HG03521 (cell line): Measurements from ENCODE around the gene CAPZA1.
A peak's percentile ranks its signal among the peaks of the same experiment; 100 is the strongest.
"Not testable (repeated sequence)": the region's sequence is repeated elsewhere in the genome, so short reads cannot be mapped to it uniquely, and the experiment has no call there.

Source experiments
- ATAC-seq: cut with Tn5 transposase; IDR thresholded peaks from one replicate; pipeline ENCODE4 v1.9.1; 2021; ENCODE audit warnings: mild to moderate bottlenecking, moderate library complexity; ENCODE audit not compliant: unreplicated experiment

The CAPZA1 gene

GRCh38 chr1:112619518-112620376 is at the start of gene CAPZA1:
Gene CAPZA1 (plus strand): TSS chr1:112619832. CDS start chr1:112619845, 13 bp downstream.
- ATAC-seq, result peak; percentile 90

- ATAC-seq, result no peak
These were observed 44.4 kb upstream of the CAPZA1 start for GRCh38 chr1:112575154-112575804.

GRCh38 chr1:112576240-112576639 is 43.4 kb upstream of the CAPZA1 start:
- ATAC-seq, result no peak

GRCh38 chr1:112579801-112580510 is 39.7 kb upstream of the CAPZA1 start:
- ATAC-seq, result no peak

GRCh38 chr1:112581586-112582192 is 37.9 kb upstream of the CAPZA1 start:
- no peak for ATAC-seq

- ATAC-seq, result no peak
These were observed 36.3 kb upstream of the CAPZA1 start for GRCh38 chr1:112583366-112583765.

GRCh38 chr1:112589766-112590165 is 29.9 kb upstream of the CAPZA1 start:
- no peak for ATAC-seq

- ATAC-seq, result no peak
These were observed 25.3 kb upstream of the CAPZA1 start for GRCh38 chr1:112594208-112594876.

- ATAC-seq, result no peak
These were observed 20.2 kb upstream of the CAPZA1 start for GRCh38 chr1:112599477-112599876.

GRCh38 chr1:112603012-112603411 is 16.6 kb upstream of the CAPZA1 start:
- no peak for ATAC-seq

GRCh38 chr1:112603541-112603940 is 16.1 kb upstream of the CAPZA1 start:
- ATAC-seq, result no peak

- ATAC-seq, result no peak
These were observed 13.9 kb upstream of the CAPZA1 start for GRCh38 chr1:112605633-112606327.

GRCh38 chr1:112614460-112615065 is 5.1 kb upstream of the CAPZA1 start:
- no peak for ATAC-seq

GRCh38 chr1:112618114-112618720 is 1.4 kb upstream of the CAPZA1 start:
- ATAC-seq, result no peak

- ATAC-seq, result no peak
These were observed 713 bp upstream of the CAPZA1 start, which contains the start of gene ST7L for GRCh38 chr1:112618721-112619517. Gene ST7L (minus strand): TSS chr1:112619141. CDS start chr1:112619113, 28 bp downstream.

GRCh38 chr1:112620377-112620695 is 704 bp downstream of the CAPZA1 start:
- no peak for ATAC-seq

GRCh38 chr1:112624493-112624892 is 4.9 kb downstream of the CAPZA1 start:
- ATAC-seq, result not testable (repeated sequence)

- ATAC-seq, result no peak
These were observed 6.1 kb downstream of the CAPZA1 start for GRCh38 chr1:112625696-112626095.
